DOHH2 (cell line): Measurements from ENCODE around the gene TRPM4.

Source experiments
- EZH2phosphoT487 ChIP-seq: fragments of 200-600 bp; sonication (generic); IDR thresholded peaks from 2 replicates; pipeline ENCODE4 v1.6.1; 2017; ENCODE audit warnings: borderline replicate concordance, mild to moderate bottlenecking, antibody characterized with exemption, low read length, moderate library complexity, mixed read lengths
- TF ChIP-seq, protein P1 (sequence below): fragments of 200-600 bp; sonication (generic); IDR thresholded peaks from one replicate; pipeline ENCODE4 v1.5.1; 2014; ENCODE audit warnings: antibody characterized with exemption, mild to moderate bottlenecking, low read depth, low read length; ENCODE audit not compliant: poor library complexity, severe bottlenecking

DNA sequence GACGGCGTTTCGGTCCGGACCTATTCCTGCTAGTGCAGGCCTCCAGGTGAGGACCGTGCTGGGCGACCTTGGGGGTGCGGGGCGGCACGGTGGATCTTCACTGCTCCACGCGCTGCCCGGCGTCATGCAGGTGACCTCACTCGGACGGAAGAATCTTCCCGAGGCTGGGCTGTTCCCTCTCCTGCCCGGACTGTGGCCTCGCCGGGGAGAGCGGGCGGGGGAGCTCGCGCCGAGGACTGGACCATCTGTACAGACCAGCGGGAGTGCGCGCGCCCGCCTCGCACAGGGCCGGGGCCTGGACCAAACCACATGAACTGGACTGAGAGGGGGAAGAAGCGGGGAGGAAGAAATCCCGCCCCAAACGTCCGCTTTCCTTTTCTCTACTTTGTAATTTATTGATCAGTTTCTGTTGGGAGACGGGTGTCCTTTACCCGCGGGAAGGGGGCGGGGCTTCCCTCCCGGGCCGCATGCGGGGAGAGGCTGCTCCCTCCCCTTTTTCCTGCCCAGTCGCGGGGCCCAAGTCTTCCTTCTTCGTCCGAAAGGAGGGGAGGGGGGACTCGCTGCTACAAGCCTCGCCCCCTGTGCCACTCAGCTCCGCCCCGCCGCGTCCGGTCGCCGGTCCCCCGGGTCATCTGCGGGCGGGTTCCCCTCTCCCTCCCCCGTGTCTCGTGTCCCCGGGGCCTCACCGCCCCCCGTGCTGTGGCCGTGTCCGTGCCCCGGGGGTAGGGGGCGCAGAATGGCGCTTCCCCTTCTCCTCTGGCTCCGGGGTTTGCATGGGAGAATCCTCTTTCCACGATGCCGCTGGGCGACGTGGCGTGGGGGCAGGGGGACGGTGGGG, 7.3 kb upstream of the TRPM4 start:
- no peak for TF ChIP-seq EZH2phosphoT487
- TF ChIP-seq, protein P1, sequence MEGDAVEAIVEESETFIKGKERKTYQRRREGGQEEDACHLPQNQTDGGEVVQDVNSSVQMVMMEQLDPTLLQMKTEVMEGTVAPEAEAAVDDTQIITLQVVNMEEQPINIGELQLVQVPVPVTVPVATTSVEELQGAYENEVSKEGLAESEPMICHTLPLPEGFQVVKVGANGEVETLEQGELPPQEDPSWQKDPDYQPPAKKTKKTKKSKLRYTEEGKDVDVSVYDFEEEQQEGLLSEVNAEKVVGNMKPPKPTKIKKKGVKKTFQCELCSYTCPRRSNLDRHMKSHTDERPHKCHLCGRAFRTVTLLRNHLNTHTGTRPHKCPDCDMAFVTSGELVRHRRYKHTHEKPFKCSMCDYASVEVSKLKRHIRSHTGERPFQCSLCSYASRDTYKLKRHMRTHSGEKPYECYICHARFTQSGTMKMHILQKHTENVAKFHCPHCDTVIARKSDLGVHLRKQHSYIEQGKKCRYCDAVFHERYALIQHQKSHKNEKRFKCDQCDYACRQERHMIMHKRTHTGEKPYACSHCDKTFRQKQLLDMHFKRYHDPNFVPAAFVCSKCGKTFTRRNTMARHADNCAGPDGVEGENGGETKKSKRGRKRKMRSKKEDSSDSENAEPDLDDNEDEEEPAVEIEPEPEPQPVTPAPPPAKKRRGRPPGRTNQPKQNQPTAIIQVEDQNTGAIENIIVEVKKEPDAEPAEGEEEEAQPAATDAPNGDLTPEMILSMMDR: no peak
